GM08714 (cell line): ENCODE data around the gene PROCA1.
A peak's percentile ranks its signal among the peaks of the same experiment; 100 is the strongest.

Experiments
- H3K4me3 ChIP-seq: fragments of 200-500 bp; sonication (Bioruptor generic); 2 replicates; pipeline ENCODE4 v1.5.1; 2014; ENCODE audit warnings: mild to moderate bottlenecking, low read length, inconsistent platforms
- ZNF274 ChIP-seq: IDR thresholded peaks from 2 replicates; pipeline ENCODE4 v1.6.1; 2012; ENCODE audit warnings: mild to moderate bottlenecking, low read depth, low read length

Gene PROCA1

GRCh38 chr17:28711723-28712031 is at the start of gene PROCA1:
TSS of gene PROCA1 (minus strand) at chr17:28711888. CDS start at chr17:28711660, 228 bp downstream.
- peak within 1 kb of the TSS; percentile 69 for H3K4me3 ChIP-seq
- TF ChIP-seq ZNF274: no peak

GRCh38 chr17:28760601-28761562 is 49.2 kb upstream of the PROCA1 start:
- TF ChIP-seq ZNF274: no peak
- H3K4me3 ChIP-seq: no peak overlapping the region

- TF ChIP-seq ZNF274: no peak
- H3K4me3 ChIP-seq: no peak overlapping the region
Observed at GRCh38 chr17:28759256-28759865, 47.7 kb upstream of the PROCA1 start.

GRCh38 chr17:28758411-28759121 is 46.9 kb upstream of the PROCA1 start:
- H3K4me3 ChIP-seq: no peak overlapping the region
- TF ChIP-seq ZNF274: no peak

- H3K4me3 ChIP-seq: no peak overlapping the region
- TF ChIP-seq ZNF274: no peak
Observed at GRCh38 chr17:28756049-28756804, 44.5 kb upstream of the PROCA1 start.

GRCh38 chr17:28755486-28755885 is 43.8 kb upstream of the PROCA1 start:
- H3K4me3 ChIP-seq: no peak overlapping the region
- TF ChIP-seq ZNF274: no peak

GRCh38 chr17:28751600-28752366 is 40.1 kb upstream of the PROCA1 start:
- TF ChIP-seq ZNF274: no peak
- H3K4me3 ChIP-seq: no peak overlapping the region

GRCh38 chr17:28750178-28751047 is 38.7 kb upstream of the PROCA1 start:
- H3K4me3 ChIP-seq: no peak overlapping the region

GRCh38 chr17:28749516-28750177 is 38.0 kb upstream of the PROCA1 start:
- no peak overlapping the region for H3K4me3 ChIP-seq
- no peak for TF ChIP-seq ZNF274

More at GRCh38 chr17:28750178-28751047, 38.7 kb upstream of the PROCA1 start:
- TF ChIP-seq ZNF274: no peak

GRCh38 chr17:28748852-28749515 is 37.3 kb upstream of the PROCA1 start:
- no peak overlapping the region for H3K4me3 ChIP-seq
- TF ChIP-seq ZNF274: no peak

- no peak for TF ChIP-seq ZNF274
- H3K4me3 ChIP-seq: no peak overlapping the region
Observed at GRCh38 chr17:28747801-28748750, 36.4 kb upstream of the PROCA1 start.
